HG03103 (cell line): ENCODE results near the gene UBR4.

Experiments
- ATAC-seq: cut with Tn5 transposase; IDR thresholded peaks from one replicate; pipeline ENCODE4 v1.9.1; 2021; ENCODE audit warnings: low read depth; ENCODE audit not compliant: unreplicated experiment

The UBR4 gene

GRCh38 chr1:19074902-19075721, 135.0 kb downstream of the UBR4 start:
- ATAC-seq, result no peak

- no peak for ATAC-seq
These were observed 135.6 kb downstream of the UBR4 start for GRCh38 chr1:19074361-19074901.

- ATAC-seq, result no peak
These were observed 136.5 kb downstream of the UBR4 start for GRCh38 chr1:19073311-19074186.

- no peak for ATAC-seq
These were observed 137.6 kb downstream of the UBR4 start for GRCh38 chr1:19072285-19072981.

- no peak for ATAC-seq
These were observed 138.3 kb downstream of the UBR4 start for GRCh38 chr1:19071674-19072281.

GRCh38 chr1:19070891-19071621, 139.0 kb downstream of the UBR4 start:
- no peak for ATAC-seq

GRCh38 chr1:19070197-19070651, 139.8 kb downstream of the UBR4 start:
- no peak for ATAC-seq

- no peak for ATAC-seq
These were observed 141.3 kb downstream of the UBR4 start for GRCh38 chr1:19068639-19069276.

GRCh38 chr1:19067912-19068638, 142.0 kb downstream of the UBR4 start:
- ATAC-seq, result no peak

- ATAC-seq, result no peak
These were observed 142.7 kb downstream of the UBR4 start for GRCh38 chr1:19067182-19067911.

GRCh38 chr1:19066874-19067181, 143.2 kb downstream of the UBR4 start:
- ATAC-seq, result no peak

GRCh38 chr1:19066248-19066873, 143.7 kb downstream of the UBR4 start:
- no peak for ATAC-seq

- ATAC-seq, result no peak
These were observed 144.4 kb downstream of the UBR4 start for GRCh38 chr1:19065526-19066247.

- ATAC-seq, result no peak
These were observed 145.1 kb downstream of the UBR4 start for GRCh38 chr1:19064906-19065450.

GRCh38 chr1:19063122-19063521, 146.9 kb downstream of the UBR4 start:
- ATAC-seq, result no peak

- ATAC-seq, result no peak
These were observed 147.6 kb downstream of the UBR4 start for GRCh38 chr1:19062258-19063029.
